Fibroblast of lung (primary cell): ENCODE results near the gene DDX10.

ENCODE experiments used
- EZH2 ChIP-seq: IDR thresholded peaks from 2 replicates; pipeline ENCODE4 v1.5.1; 2012; ENCODE audit warnings: low read length, control low read depth, mild to moderate bottlenecking; ENCODE audit errors: missing control alignments
- TF ChIP-seq, protein P1 (sequence below), 2 donors: IDR thresholded peaks in 1 of 2; conservative IDR thresholded peaks in 1 of 2; 1 replicate in 1 of 2; 2 replicates in 1 of 2; pipeline ENCODE4 v1.5.1; 2011 to 2012; ENCODE audit warnings: low read length in 2 of 2, control low read depth in 1 of 2, inconsistent platforms in 1 of 2, low read depth in 1 of 2, mild to moderate bottlenecking in 1 of 2

DNA sequence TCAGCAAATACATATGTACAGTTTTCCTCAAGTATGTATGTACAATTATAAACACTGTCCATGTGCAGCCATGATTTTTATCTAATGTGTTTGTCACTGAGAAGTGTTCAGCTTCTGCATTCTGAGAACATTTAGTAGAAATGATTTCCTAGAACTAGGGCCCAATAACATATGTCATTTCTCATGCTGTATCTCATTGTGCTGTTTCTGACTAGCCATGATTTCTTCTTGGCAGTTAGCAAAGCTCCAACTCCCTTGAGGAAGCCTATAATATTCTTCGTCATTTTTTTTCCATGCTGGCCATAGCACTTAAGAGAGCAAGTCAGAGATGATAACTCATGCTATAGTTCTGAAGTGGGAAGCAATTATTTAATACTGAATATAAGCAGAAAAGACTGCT lies 187.8 kb downstream of the DDX10 start:
- TF ChIP-seq, protein P1, sequence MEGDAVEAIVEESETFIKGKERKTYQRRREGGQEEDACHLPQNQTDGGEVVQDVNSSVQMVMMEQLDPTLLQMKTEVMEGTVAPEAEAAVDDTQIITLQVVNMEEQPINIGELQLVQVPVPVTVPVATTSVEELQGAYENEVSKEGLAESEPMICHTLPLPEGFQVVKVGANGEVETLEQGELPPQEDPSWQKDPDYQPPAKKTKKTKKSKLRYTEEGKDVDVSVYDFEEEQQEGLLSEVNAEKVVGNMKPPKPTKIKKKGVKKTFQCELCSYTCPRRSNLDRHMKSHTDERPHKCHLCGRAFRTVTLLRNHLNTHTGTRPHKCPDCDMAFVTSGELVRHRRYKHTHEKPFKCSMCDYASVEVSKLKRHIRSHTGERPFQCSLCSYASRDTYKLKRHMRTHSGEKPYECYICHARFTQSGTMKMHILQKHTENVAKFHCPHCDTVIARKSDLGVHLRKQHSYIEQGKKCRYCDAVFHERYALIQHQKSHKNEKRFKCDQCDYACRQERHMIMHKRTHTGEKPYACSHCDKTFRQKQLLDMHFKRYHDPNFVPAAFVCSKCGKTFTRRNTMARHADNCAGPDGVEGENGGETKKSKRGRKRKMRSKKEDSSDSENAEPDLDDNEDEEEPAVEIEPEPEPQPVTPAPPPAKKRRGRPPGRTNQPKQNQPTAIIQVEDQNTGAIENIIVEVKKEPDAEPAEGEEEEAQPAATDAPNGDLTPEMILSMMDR (conservative IDR thresholded peaks at IDR 0.05 in 1 of 2, IDR thresholded peaks at IDR 0.05 in 1 of 2; ENCODE audit: low read depth in 1 of 2, low read length in 2 of 2): no peak
- TF ChIP-seq EZH2: no peak
